ENCODE data around the gene ADIPOQ.

Gene ADIPOQ

DNA sequence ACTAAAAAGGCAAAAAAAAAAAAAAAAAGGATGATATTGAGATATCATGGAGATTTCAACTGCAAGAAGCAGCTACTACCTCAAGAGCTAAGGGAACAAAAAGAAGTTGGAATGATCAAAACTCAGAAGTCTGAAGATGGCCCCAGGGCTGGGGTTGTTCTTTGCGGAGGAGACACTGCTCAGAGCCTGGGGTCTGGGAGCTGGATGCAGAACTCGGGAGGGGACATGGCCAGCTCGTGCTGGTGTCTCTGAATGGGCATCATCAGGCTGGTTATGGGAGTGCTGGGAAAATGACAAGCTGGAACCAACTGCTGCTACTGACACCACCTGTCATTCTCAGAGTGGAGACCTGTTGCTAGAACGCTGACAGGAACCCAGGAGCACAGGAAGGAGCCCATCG lies 14.2 kb upstream of the ADIPOQ start:
- Histone ChIP-seq H3K36me3 (replicated peaks; ENCODE audit: low read depth, low read length) (no peaks in the 10 kb centered on the region), H3K79me2 (ENCODE audit: low read length) (peaks cover 9% of the 10 kb centered on the region), H2AFZ (ENCODE audit: low read depth, low read length) (no peak overlapping the region), H3K4me1 (ENCODE audit: low read length) (peaks cover 30% of the 10 kb centered on the region), H3K4me2 (ENCODE audit: low read length) (no peak overlapping the region), H3K9me3 (ENCODE audit: insufficient read depth, low read length) (no peaks in the 10 kb centered on the region), H4K20me1 (ENCODE audit: insufficient read depth, low read length) (no peaks in the 10 kb centered on the region), H3K27me3 (ENCODE audit: low read depth, low read length) (peaks cover 51% of the 10 kb centered on the region), H3K4me3 (ENCODE audit: low read length) (no peak overlapping the region), H3K27ac (ENCODE audit: low read length) (no peak overlapping the region), H3K9ac (ENCODE audit: low read length) (no peak overlapping the region)
- TF ChIP-seq, protein P1, sequence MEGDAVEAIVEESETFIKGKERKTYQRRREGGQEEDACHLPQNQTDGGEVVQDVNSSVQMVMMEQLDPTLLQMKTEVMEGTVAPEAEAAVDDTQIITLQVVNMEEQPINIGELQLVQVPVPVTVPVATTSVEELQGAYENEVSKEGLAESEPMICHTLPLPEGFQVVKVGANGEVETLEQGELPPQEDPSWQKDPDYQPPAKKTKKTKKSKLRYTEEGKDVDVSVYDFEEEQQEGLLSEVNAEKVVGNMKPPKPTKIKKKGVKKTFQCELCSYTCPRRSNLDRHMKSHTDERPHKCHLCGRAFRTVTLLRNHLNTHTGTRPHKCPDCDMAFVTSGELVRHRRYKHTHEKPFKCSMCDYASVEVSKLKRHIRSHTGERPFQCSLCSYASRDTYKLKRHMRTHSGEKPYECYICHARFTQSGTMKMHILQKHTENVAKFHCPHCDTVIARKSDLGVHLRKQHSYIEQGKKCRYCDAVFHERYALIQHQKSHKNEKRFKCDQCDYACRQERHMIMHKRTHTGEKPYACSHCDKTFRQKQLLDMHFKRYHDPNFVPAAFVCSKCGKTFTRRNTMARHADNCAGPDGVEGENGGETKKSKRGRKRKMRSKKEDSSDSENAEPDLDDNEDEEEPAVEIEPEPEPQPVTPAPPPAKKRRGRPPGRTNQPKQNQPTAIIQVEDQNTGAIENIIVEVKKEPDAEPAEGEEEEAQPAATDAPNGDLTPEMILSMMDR (IDR thresholded peaks at IDR 0.05; ENCODE audit: low read depth, low read length), result no peak
- no peak for TF ChIP-seq EZH2phosphoT487 (IDR thresholded peaks at IDR 0.05; ENCODE audit: low read depth)

DNA sequence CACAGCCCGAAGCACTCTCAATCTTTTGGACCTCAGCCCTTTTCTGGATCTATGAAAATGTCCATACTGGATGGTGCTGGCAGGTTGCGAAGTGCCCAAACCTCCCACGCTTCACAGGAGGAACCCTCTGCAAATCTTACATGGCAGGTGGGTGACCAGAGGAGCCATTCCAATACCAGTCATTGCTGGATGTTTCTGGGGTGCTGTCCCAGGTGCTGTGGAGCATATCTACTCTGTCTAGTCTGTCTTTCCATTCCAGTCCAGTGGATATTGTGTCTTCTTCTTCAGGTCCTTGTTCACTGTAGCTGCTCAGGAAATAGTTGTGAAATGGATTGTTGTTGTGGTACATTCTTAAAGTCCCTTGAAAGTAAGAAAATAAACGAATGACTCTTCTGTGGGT lies 10.7 kb upstream of the ADIPOQ start:
- H2AFZ ChIP-seq (ENCODE audit: low read depth, low read length), result no peak overlapping the region
- H3K9me3 ChIP-seq (ENCODE audit: insufficient read depth, low read length), result no peaks in the 10 kb centered on the region
- TF ChIP-seq EZH2phosphoT487 (IDR thresholded peaks at IDR 0.05; ENCODE audit: low read depth), result no peak
- TF ChIP-seq, protein P1 (IDR thresholded peaks at IDR 0.05; ENCODE audit: low read depth, low read length), result no peak
- 0 out of 2 replicates have a peak, but pooled peaks cover 3% of the 10 kb centered on the region for H3K4me1 ChIP-seq (ENCODE audit: low read length)
- no peak overlapping the region for H3K9ac ChIP-seq (ENCODE audit: low read length)
- peaks cover 54% of the 10 kb centered on the region for H3K27me3 ChIP-seq (ENCODE audit: low read depth, low read length)
- no peaks in the 10 kb centered on the region for H4K20me1 ChIP-seq (ENCODE audit: insufficient read depth, low read length)
- H3K27ac ChIP-seq (ENCODE audit: low read length), result no peak overlapping the region
- H3K4me3 ChIP-seq (ENCODE audit: low read length), result no peak overlapping the region
- H3K79me2 ChIP-seq (ENCODE audit: low read length), result peaks cover 3% of the 10 kb centered on the region; the same call in 1 of the 2 replicates
- H3K4me2 ChIP-seq (ENCODE audit: low read length), result no peak overlapping the region
- H3K36me3 ChIP-seq (replicated peaks; ENCODE audit: low read depth, low read length), result no peaks in the 10 kb centered on the region

DNA sequence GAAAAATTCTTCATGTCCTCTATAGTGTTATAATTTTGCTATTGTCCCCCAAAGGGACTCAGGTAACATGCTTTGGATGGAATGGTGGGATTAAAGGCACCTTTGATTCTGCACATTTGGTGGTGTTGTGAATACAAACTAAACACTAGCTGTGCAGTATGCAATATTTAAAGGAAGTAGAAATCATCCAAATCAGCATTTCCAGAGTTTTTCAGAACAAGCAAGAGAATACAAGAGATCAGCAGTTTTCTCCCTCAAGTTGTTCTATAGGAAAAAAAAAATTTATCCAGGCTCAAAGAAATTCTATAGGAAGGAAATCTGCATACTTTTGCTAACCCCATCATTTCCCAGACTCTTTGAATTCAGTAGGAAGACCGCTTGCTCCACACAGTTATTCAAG lies 10.2 kb upstream of the ADIPOQ start:
- Histone ChIP-seq H3K36me3 (replicated peaks; ENCODE audit: low read depth, low read length) (no peaks in the 10 kb centered on the region), H3K27ac (ENCODE audit: low read length) (no peak overlapping the region), H3K4me2 (ENCODE audit: low read length) (no peak overlapping the region), H2AFZ (ENCODE audit: low read depth, low read length) (no peak overlapping the region), H3K9me3 (ENCODE audit: insufficient read depth, low read length) (no peaks in the 10 kb centered on the region), H3K4me1 (ENCODE audit: low read length) (0 out of 2 replicates have a peak, but pooled peaks cover 3% of the 10 kb centered on the region), H3K9ac (ENCODE audit: low read length) (no peak overlapping the region), H3K4me3 (ENCODE audit: low read length) (no peak overlapping the region), H4K20me1 (ENCODE audit: insufficient read depth, low read length) (no peaks in the 10 kb centered on the region), H3K27me3 (ENCODE audit: low read depth, low read length) (peaks cover 54% of the 10 kb centered on the region), H3K79me2 (ENCODE audit: low read length) (no peaks in the 10 kb centered on the region)
- TF ChIP-seq, protein P1 (IDR thresholded peaks at IDR 0.05; ENCODE audit: low read depth, low read length), result no peak
- TF ChIP-seq EZH2phosphoT487 (IDR thresholded peaks at IDR 0.05; ENCODE audit: low read depth), result no peak

DNA sequence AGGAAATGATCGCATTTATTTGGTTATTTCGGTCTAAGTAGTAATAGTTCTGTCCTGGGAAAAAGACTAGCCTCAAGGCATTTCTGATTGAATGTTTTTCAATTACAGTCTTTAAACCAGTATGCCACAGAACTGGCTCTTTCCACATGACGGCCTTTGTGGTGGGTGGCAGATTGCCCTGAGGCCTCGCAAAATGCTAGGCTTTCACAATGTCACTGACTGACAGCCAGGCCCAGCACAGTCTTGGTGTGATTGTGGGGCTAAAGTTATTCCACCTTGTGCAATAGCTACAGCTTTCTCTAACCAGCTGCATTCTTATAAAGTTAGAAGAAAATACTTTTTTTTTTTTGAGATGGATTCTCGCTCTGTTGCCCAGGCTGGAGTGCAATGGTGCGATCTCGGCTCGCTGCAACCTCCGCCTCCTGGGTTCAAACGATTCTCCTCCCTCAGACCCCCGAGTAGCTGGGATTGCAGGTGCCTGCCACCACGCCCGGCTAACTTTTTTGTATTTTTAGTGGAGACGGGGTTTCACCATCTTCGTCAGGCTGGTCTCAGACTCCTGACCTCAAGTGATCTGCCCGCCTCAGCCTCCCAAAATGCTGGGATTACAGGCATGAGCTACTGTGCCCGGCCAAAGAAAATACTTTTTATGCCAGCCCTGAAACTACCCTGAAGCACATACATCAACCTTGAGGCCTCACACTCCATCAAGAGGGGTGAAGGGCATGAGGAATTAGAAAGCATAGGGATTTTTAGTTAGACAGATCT lies 2.5 kb upstream of the ADIPOQ start:
- H3K4me1 ChIP-seq (ENCODE audit: low read length), result peaks cover 6% of the 10 kb centered on the region; the same call in 1 of the 2 replicates
- H3K9me3 ChIP-seq (ENCODE audit: insufficient read depth, low read length), result no peaks in the 10 kb centered on the region
- no peaks in the 10 kb centered on the region for H3K36me3 ChIP-seq (replicated peaks; ENCODE audit: low read depth, low read length)
- H2AFZ ChIP-seq (ENCODE audit: low read depth, low read length), result no peak overlapping the region
- H3K27ac ChIP-seq (ENCODE audit: low read length), result no peak overlapping the region
- no peak overlapping the region for H3K4me3 ChIP-seq (ENCODE audit: low read length)
- H3K27me3 ChIP-seq (ENCODE audit: low read depth, low read length), result peaks cover 6% of the 10 kb centered on the region
- no peaks in the 10 kb centered on the region for H3K79me2 ChIP-seq (ENCODE audit: low read length)
- no peak overlapping the region for H3K4me2 ChIP-seq (ENCODE audit: low read length)
- no peak overlapping the region for H3K9ac ChIP-seq (ENCODE audit: low read length)
- no peaks in the 10 kb centered on the region for H4K20me1 ChIP-seq (ENCODE audit: insufficient read depth, low read length)
- TF ChIP-seq, protein P1 (IDR thresholded peaks at IDR 0.05; ENCODE audit: low read depth, low read length), result no peak
- TF ChIP-seq EZH2phosphoT487 (IDR thresholded peaks at IDR 0.05; ENCODE audit: low read depth), result no peak

Measured in OCI-LY3 (cell line).